GM13977 (cell line): ENCODE results near the gene IFI27.

Experiments
- DNase-seq: peaks from one replicate; pipeline ENCODE4 v3.0.0; 2012; ENCODE audit warnings: low spot score
- in situ Hi-C: fragments of 300-500 bp; cut with MboI; formaldehyde crosslinking; loops from one replicate; pipeline ENCODE4 v1.12.0; 2022; ENCODE audit warnings: low sequenced_read_pairs, low pct_unique_long_range_greater_than_20kb, mixed read lengths, inconsistent platforms; ENCODE audit not compliant: unreplicated experiment
- TF ChIP-seq, protein P1 (sequence below): IDR thresholded peaks from 2 replicates; pipeline ENCODE4 v1.5.1; 2012; ENCODE audit warnings: mild to moderate bottlenecking, control low read depth; ENCODE audit not compliant: insufficient read depth; ENCODE audit errors: extremely low read depth, missing control alignments

IFI27 gene

DNA sequence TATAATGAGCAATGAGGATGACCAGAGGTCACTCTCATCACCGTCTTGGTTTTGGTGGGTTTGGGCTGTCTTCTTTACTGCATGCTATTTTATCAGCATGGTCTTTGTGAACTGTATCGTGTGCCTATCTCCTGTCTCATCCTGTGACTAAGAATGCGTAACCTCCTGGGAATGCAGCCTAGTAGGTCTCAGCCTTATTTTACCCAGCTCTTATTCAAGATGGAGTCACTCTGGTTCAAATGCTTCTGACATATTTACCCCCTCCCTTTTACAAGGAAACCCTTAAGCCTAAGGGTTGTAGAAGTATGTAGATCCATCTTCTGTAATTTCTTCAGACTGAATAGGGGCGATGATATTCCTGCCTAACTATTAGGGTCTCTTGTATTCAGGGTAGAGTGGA is 21.1 kb upstream of the IFI27 start:
- no peak for DNase-seq
- TF ChIP-seq, protein P1, sequence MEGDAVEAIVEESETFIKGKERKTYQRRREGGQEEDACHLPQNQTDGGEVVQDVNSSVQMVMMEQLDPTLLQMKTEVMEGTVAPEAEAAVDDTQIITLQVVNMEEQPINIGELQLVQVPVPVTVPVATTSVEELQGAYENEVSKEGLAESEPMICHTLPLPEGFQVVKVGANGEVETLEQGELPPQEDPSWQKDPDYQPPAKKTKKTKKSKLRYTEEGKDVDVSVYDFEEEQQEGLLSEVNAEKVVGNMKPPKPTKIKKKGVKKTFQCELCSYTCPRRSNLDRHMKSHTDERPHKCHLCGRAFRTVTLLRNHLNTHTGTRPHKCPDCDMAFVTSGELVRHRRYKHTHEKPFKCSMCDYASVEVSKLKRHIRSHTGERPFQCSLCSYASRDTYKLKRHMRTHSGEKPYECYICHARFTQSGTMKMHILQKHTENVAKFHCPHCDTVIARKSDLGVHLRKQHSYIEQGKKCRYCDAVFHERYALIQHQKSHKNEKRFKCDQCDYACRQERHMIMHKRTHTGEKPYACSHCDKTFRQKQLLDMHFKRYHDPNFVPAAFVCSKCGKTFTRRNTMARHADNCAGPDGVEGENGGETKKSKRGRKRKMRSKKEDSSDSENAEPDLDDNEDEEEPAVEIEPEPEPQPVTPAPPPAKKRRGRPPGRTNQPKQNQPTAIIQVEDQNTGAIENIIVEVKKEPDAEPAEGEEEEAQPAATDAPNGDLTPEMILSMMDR = no peak

DNA sequence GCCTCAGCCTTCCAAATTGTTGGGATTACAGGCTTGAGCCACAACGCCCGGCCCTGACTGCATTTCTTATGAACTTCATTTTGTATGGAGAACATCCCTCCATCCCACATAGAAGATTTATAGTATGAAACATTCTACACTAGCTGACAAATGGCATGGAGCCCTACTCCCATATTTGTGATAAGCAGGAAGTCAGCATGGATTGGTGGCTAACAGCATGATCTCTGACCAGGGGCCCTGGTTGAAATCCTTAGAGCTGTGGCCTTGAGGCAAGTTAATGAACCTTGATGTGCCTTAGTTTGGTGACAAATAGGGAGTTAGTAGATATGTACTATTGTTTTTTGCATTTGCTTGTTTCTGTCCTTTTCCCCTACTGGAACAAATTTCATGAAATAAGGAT is 17.1 kb upstream of the IFI27 start:
- in situ Hi-C loops = no loop called here
- no peak for DNase-seq
- TF ChIP-seq, protein P1 = no peak

More for the DNA sequence above, 21.1 kb upstream of the IFI27 start:
- in situ Hi-C loops = no loop called here

DNA sequence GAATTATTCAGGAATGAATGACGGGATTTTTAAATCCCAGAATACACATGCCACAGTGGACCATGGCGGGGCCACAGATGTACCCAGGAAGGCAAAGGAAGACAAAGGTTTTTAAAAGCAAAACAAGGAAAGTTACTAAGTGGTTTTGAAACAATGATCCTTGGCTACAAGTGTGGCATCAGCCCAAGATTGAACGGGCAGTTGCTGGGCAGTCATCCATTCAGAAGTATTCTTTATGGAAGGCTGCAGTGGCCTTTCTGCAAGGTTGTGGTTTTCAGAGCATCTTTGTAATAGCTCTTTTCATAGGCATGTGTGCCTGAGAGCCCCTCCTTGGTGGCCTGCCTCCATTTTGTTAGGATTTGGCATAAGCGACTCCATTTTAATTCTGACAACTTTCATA is 13.4 kb upstream of the IFI27 start:
- in situ Hi-C loops = no loop called here

DNA sequence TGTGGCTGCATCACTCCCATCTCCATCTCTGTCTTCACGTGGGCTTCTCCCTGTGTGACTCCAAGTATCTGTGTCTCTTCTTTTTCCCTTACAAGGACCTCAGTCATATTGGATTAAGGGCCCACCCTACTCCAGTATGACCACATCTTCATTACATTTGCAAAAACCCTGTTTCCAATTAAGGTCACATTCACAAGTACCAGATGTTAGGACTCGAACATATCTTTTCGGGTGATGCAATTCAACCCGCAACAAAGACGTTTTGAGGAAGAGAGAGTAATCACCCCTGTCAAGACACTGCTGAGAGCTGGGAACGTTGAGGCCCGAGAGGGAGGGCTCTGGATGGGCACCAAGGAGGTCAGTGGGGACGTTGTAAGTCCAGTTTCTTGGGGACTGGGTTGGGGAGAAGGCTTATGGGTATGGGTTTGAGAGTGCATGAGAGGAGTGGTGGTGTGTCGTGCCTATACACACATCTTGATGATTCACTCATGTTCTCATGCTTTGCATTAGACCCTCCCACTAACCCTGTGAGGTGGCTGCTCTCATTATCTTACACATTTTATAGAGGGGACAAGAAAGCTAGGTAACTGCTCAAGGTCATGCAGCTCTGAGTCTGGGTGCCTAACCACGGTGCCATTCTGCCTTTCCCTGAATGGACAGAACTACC is 12.1 kb upstream of the IFI27 start:
- in situ Hi-C loops = no loop called here
- TF ChIP-seq, protein P1 = no peak
- no peak for DNase-seq

More for the DNA sequence above, 13.4 kb upstream of the IFI27 start:
- DNase-seq = no peak
- TF ChIP-seq, protein P1 = no peak

- DNase-seq = no peak
- in situ Hi-C loops = no loop called here
- TF ChIP-seq, protein P1 = no peak
Observed at GRCh38 chr14:94099006-94099405, 11.5 kb upstream of the IFI27 start.

GRCh38 chr14:94100847-94101246 is 9.7 kb upstream of the IFI27 start:
- no peak for DNase-seq
- TF ChIP-seq, protein P1 = no peak
- in situ Hi-C loops = no loop called here

DNA sequence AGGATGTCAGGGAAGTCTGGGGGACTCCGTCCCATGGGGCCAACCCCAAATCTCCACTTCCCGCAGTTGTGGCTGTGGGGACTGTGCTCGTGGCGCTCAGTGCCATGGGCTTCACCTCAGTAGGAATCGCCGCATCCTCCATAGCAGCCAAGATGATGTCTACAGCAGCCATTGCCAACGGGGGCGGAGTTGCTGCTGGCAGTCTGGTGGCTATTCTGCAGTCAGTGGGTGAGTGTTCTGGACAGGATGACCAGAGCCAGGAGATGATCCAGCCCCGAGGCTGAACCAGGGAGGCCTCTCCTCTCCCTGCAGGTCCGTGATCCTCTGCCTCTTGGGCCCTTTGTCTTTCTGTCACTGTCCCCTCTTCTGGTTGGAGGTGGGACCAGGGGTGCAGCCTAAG is 8.8 kb upstream of the IFI27 start:
- TF ChIP-seq, protein P1 = no peak
- in situ Hi-C loops = no loop called here
- DNase-seq = no peak
